HL-60/S4 treated with retinoic acid at 250 ng/mL for 4 days and 3 days (cell line): ENCODE results near the gene HAUS8.
"Not testable (repeated sequence)": the region's sequence is repeated elsewhere in the genome, so short reads cannot be mapped to it uniquely, and the experiment has no call there.

Experiments
- in situ Hi-C: fragments of 300-500 bp; cut with MboI; formaldehyde crosslinking; loops from 2 replicates; pipeline ENCODE4 v1.7.0; 2022; ENCODE audit warnings: low sequenced_read_pairs

The HAUS8 gene

GRCh38 chr19:17075035-17075863 is at the start of gene HAUS8, which contains the start of gene MYO9B:
Gene HAUS8, minus strand, starts transcription at chr19:17075452. Its CDS starts 30 bp downstream, at chr19:17075422.
Gene MYO9B, plus strand, starts transcription at chr19:17075777. Its CDS starts 25,941 bp downstream, at chr19:17101718.
- in situ Hi-C loops = loop anchor here (10.0 kb wide), 1 partner anchor 210 kb away; the partner anchor contains the start of gene ANKLE1

- in situ Hi-C loops = no loop called here
Measured at GRCh38 chr19:17124025-17124424, 48.8 kb upstream of the HAUS8 start.

- in situ Hi-C loops = no loop called here
Measured at GRCh38 chr19:17123041-17123440, 47.8 kb upstream of the HAUS8 start.

GRCh38 chr19:17121736-17122293 is 46.6 kb upstream of the HAUS8 start:
- in situ Hi-C loops = no loop called here

- in situ Hi-C loops = no loop called here
Measured at GRCh38 chr19:17118957-17119356, 43.7 kb upstream of the HAUS8 start.

- in situ Hi-C loops = no loop called here
Measured at GRCh38 chr19:17116996-17117702, 41.9 kb upstream of the HAUS8 start.

- in situ Hi-C loops = no loop called here
Measured at GRCh38 chr19:17114414-17114831, 39.2 kb upstream of the HAUS8 start.

- in situ Hi-C loops = no loop called here
Measured at GRCh38 chr19:17113127-17113785, 38.0 kb upstream of the HAUS8 start.

GRCh38 chr19:17112700-17113099 is 37.4 kb upstream of the HAUS8 start:
- in situ Hi-C loops = no loop called here

GRCh38 chr19:17112271-17112670 is 37.0 kb upstream of the HAUS8 start:
- in situ Hi-C loops = no loop called here

GRCh38 chr19:17111766-17112165 is 36.5 kb upstream of the HAUS8 start:
- in situ Hi-C loops = no loop called here

GRCh38 chr19:17110599-17110966 is 35.3 kb upstream of the HAUS8 start:
- in situ Hi-C loops = no loop called here

GRCh38 chr19:17109962-17110598 is 34.8 kb upstream of the HAUS8 start:
- in situ Hi-C loops = no loop called here

GRCh38 chr19:17109300-17109699 is 34.0 kb upstream of the HAUS8 start:
- in situ Hi-C loops = no loop called here

- in situ Hi-C loops = no loop called here
Measured at GRCh38 chr19:17108453-17108784, 33.2 kb upstream of the HAUS8 start.

GRCh38 chr19:17107546-17108452 is 32.5 kb upstream of the HAUS8 start:
- in situ Hi-C loops = no loop called here

GRCh38 chr19:17106964-17107363 is 31.7 kb upstream of the HAUS8 start:
- in situ Hi-C loops = not testable (repeated sequence)

GRCh38 chr19:17105556-17105955 is 30.3 kb upstream of the HAUS8 start:
- in situ Hi-C loops = no loop called here

- in situ Hi-C loops = no loop called here
Measured at GRCh38 chr19:17104679-17105078, 29.4 kb upstream of the HAUS8 start.

- in situ Hi-C loops = no loop called here
Measured at GRCh38 chr19:17103177-17103576, 27.9 kb upstream of the HAUS8 start.
